ENCODE measurements around the gene RFX3.

DNA sequence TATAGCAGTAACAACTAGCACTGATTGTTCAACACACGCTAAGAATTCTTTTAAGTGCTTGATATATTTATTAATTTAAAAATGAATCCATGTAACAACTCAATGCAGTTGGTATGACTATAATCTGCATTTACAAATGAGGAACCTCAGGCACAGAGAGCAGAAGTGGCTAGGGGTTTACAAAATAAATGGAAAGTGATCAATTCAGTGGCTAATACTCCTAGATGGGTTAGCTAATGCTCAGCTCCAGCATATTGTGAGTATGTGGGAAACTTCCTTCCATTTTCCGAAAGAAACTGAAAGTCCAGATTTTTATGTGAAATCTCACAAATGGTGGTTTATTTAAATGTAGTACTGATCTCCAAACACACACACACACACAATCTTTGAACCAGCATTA, 128.0 kb downstream of the RFX3 start:
- no peak for TF ChIP-seq POLR2AphosphoS5 (IDR thresholded peaks at IDR 0.05)
- no peak for TF ChIP-seq POLR2A (IDR thresholded peaks at IDR 0.05)
